A673 (cell line): ENCODE data around the gene SRSF2. TPM values are rescaled to one million over a fixed set of nuclear protein-coding genes. Genes with fewer than 3 reads are reported as not detected.

ENCODE experiments used
- BruUV-seq: library from RNA; stranded (reverse); fragments of 400-500 nt; replicated peaks from 2 replicates; lab custom pipeline; 2021; lab: Mats Ljungman, UMichigan
- CTCF ChIA-PET: fragments of 300-600 bp; sonication (Branson Sonifier 250); formaldehyde crosslinking; loops from one replicate; lab custom pipeline; 2022; ENCODE audit warnings: antibody characterized with exemption; lab: Charles Lee
- POLR2A ChIA-PET: fragments of 300-600 bp; sonication (Branson Sonifier 250); formaldehyde crosslinking; loops from one replicate; lab custom pipeline; 2022; ENCODE audit warnings: antibody characterized with exemption; ENCODE audit not compliant: low non-redundant PET; lab: Charles Lee
- DNase-seq: peaks from one replicate; pipeline ENCODE4 v3.0.0-alpha.2; 2015; ENCODE audit warnings: low spot score
- H3K27ac ChIP-seq: fragments of 200-600 bp; sonication (generic); 2 replicates; pipeline ENCODE4 v1.5.1; 2016; ENCODE audit warnings: mixed run types, low read depth, mild to moderate bottlenecking, mixed read lengths, antibody characterized with exemption, low read length; ENCODE audit not compliant: poor library complexity, severe bottlenecking
- H3K27me3 ChIP-seq: fragments of 200-600 bp; sonication (generic); replicated peaks from 2 replicates; pipeline ENCODE4 v1.6.1; 2017; ENCODE audit warnings: mixed run types, low read depth, mild to moderate bottlenecking, mixed read lengths, antibody characterized with exemption, low read length; ENCODE audit not compliant: insufficient read depth, poor library complexity
- H3K36me3 ChIP-seq: fragments of 200-600 bp; sonication (generic); 2 replicates; pipeline ENCODE4 v1.6.1; 2016; ENCODE audit warnings: mixed run types, mild to moderate bottlenecking, mixed read lengths, antibody characterized with exemption, low read length; ENCODE audit not compliant: insufficient read depth, poor library complexity, severe bottlenecking
- H3K4me1 ChIP-seq: fragments of 200-600 bp; sonication (generic); 2 replicates; pipeline ENCODE4 v1.6.1; 2017; ENCODE audit warnings: mixed run types, mild to moderate bottlenecking, mixed read lengths, antibody characterized with exemption, low read length; ENCODE audit not compliant: insufficient read depth, poor library complexity, severe bottlenecking
- H3K4me3 ChIP-seq: fragments of 200-600 bp; sonication (generic); 2 replicates; pipeline ENCODE4 v1.5.1; 2016; ENCODE audit warnings: low read depth, mixed run types, mild to moderate bottlenecking, mixed read lengths, low read length; ENCODE audit not compliant: poor library complexity, severe bottlenecking
- H3K9me3 ChIP-seq: fragments of 200-600 bp; sonication (generic); 2 replicates; pipeline ENCODE4 v1.6.1; 2016; ENCODE audit warnings: mixed run types, low read depth, mild to moderate bottlenecking, mixed read lengths, antibody characterized with exemption, low read length; ENCODE audit not compliant: poor library complexity, severe bottlenecking
- CTCF ChIP-seq: fragments of 300-800, 200-600 bp; sonication (generic); conservative IDR thresholded peaks from 2 replicates; pipeline ENCODE4 v1.5.1; 2017; ENCODE audit warnings: low read depth, mild to moderate bottlenecking, antibody characterized with exemption, low read length, moderate library complexity, mixed read lengths
- EZH2 ChIP-seq: fragments of 200-600 bp; sonication (generic); IDR thresholded peaks from 2 replicates; pipeline ENCODE4 v1.6.1; 2017; ENCODE audit warnings: borderline replicate concordance, low read depth, mild to moderate bottlenecking, mixed read lengths, antibody characterized with exemption, low read length; ENCODE audit not compliant: poor library complexity, severe bottlenecking
- intact Hi-C: fragments of 100-400 bp; cut with micrococcal nuclease; formaldehyde crosslinking; loops from one replicate; pipeline ENCODE4 v1.10.0; 2022; ENCODE audit not compliant: unreplicated experiment
- total RNA-seq: library from RNA; stranded (reverse); gene quantifications from 2 replicates; pipeline ENCODE4 v1.2.3, GENCODE V29; 2021

The SRSF2 gene
- total RNA-seq, 1 experiment from 2014 or later, result 406 TPM

GRCh38 chr17:76721463-76721862, 15.7 kb downstream of the SRSF2 start:
- Histone ChIP-seq H3K27me3 (no peaks in the 10 kb centered on the region), H3K4me3 (no peak overlapping the region), H3K27ac (no peak overlapping the region), H3K4me1 (peaks cover 19% of the 10 kb centered on the region), H3K36me3 (peaks cover 80% of the 10 kb centered on the region), H3K9me3 (no peaks in the 10 kb centered on the region)
- BruUV-seq, result no TSS peak
- ChIA-PET POLR2A (no interaction called here), CTCF (no interaction called here)
- TF ChIP-seq CTCF, result no peak
- no peak for TF ChIP-seq EZH2
- DNase-seq, result no peak
- intact Hi-C loops, result no loop called here

DNA sequence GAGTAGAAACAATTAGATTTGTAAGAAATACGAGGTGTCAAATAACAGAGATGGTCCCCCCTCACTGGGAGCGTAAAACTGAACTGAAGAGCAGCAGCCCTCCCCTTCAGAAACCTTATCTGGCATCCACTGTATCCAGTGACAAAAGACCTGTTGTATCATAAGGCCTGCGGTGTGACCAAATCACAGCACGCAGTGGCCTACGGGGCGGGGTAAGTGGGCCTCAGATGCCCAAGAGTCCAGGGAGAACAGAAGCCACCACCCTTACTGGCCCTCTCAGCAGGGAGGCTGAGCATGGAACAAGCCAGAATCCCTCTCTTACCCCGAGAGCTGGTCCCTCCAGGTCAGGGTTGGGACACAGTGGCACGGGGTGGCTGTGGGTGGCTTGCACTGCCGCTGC, 16.2 kb downstream of the SRSF2 start:
- POLR2A ChIA-PET, result no interaction called here
- no peak overlapping the region for H3K27ac ChIP-seq
- no TSS peak for BruUV-seq
- CTCF ChIA-PET, result no interaction called here
- H3K36me3 ChIP-seq, result peaks cover 80% of the 10 kb centered on the region
- no peaks in the 10 kb centered on the region for H3K27me3 ChIP-seq
- H3K4me1 ChIP-seq, result peaks cover 25% of the 10 kb centered on the region
- intact Hi-C loops, result no loop called here
- H3K4me3 ChIP-seq, result no peak overlapping the region
- DNase-seq, result no peak
- TF ChIP-seq EZH2 (no peak), CTCF (no peak)
- H3K9me3 ChIP-seq, result no peaks in the 10 kb centered on the region

DNA sequence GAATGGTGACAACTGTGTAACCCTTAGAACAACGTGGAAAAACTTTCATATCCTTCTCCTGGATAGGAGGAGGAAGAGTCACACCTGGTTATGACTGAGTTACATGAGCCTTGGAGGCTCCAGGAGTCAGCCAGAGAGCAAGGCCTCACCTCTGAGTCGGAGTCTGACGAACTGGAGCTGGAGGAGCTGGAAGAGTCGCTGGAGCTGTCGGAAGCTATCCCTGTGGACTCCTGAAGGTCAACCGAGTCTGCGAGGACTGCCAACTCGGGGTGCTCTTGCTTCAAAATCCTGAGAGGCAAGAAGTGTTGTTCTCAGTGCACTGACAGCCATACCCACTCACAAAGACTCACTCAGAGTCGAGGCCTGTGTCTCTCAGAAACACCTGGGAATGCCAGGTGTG, 16.9 kb downstream of the SRSF2 start:
- no peaks in the 10 kb centered on the region for H3K27me3 ChIP-seq
- no peak for TF ChIP-seq EZH2
- no peak for TF ChIP-seq CTCF
- no peak overlapping the region for H3K27ac ChIP-seq
- peaks cover 80% of the 10 kb centered on the region for H3K36me3 ChIP-seq
- H3K4me3 ChIP-seq, result no peak overlapping the region
- intact Hi-C loops, result no loop called here
- peaks cover 32% of the 10 kb centered on the region for H3K4me1 ChIP-seq
- no TSS peak for BruUV-seq
- ChIA-PET CTCF (no interaction called here), POLR2A (no interaction called here)
- no peak for DNase-seq
- H3K9me3 ChIP-seq, result no peaks in the 10 kb centered on the region
